ENCODE data around the gene SYNPO. TPM values are rescaled to one million over a fixed set of nuclear protein-coding genes. Genes with fewer than 3 reads are reported as not detected.
A peak's percentile ranks its signal among the peaks of the same experiment; 100 is the strongest.

SYNPO gene
- total and polyA plus RNA-seq, 8 donors = 22.0 to 114 (median 27.7) TPM

GRCh38 chr5:150642991-150643710 lies 2.7 kb downstream of the SYNPO start:
- intact Hi-C loops (cut with DNase I) = loop anchor here in 1 of 2 donors (10.0 kb wide), 1 partner anchor 68 kb away; no protein-coding TSS in a partner anchor
- Histone ChIP-seq H3K4me1 (peaks cover 49 to 83% of the 10 kb centered on the region in 2 donors), H3K9me3 (no peaks in the 10 kb centered on the region), H3K36me3 (peaks cover 0 to 1% of the 10 kb centered on the region in 2 donors), H3K27ac (peak overlapping the region; percentile 74 to 88), H3K4me3 (peak overlapping the region in 1 of 2 donors; percentile 32), H3K27me3 (no peaks in the 10 kb centered on the region)
- peak; percentile 5 for ATAC-seq
- no peak for DNase-seq
- no peak for TF ChIP-seq CTCF (IDR thresholded peaks at IDR 0.05)

GRCh38 chr5:150644058-150644457 lies 3.6 kb downstream of the SYNPO start:
- Histone ChIP-seq H3K4me3 (no peak overlapping the region), H3K9me3 (no peaks in the 10 kb centered on the region), H3K4me1 (peaks cover 49 to 74% of the 10 kb centered on the region in 2 donors), H3K27ac (no peak overlapping the region), H3K36me3 (peaks cover 0 to 10% of the 10 kb centered on the region in 2 donors), H3K27me3 (no peaks in the 10 kb centered on the region)
- no peak for TF ChIP-seq CTCF (IDR thresholded peaks at IDR 0.05)
- DNase-seq = no peak
- intact Hi-C loops (cut with DNase I) = loop anchor here in 1 of 2 donors (10.0 kb wide), 1 partner anchor 69 kb away; no protein-coding TSS in a partner anchor
- ATAC-seq = no peak

- Histone ChIP-seq H3K4me3 (no peak overlapping the region), H3K36me3 (peaks cover 0 to 15% of the 10 kb centered on the region in 2 donors), H3K27me3 (no peaks in the 10 kb centered on the region), H3K4me1 (peaks cover 49 to 71% of the 10 kb centered on the region in 2 donors), H3K9me3 (no peaks in the 10 kb centered on the region), H3K27ac (peak overlapping the region in 1 of 2 donors; percentile 37)
- intact Hi-C loops (cut with DNase I) = loop anchor here in 1 of 2 donors (10.0 kb wide), 1 partner anchor 70 kb away; no protein-coding TSS in a partner anchor
- DNase-seq (peak in 1 of 4 donors; percentile 30), ATAC-seq (no peak)
- no peak for TF ChIP-seq CTCF (IDR thresholded peaks at IDR 0.05)
These were observed 4.1 kb downstream of the SYNPO start for GRCh38 chr5:150644514-150644913.

- TF ChIP-seq CTCF (IDR thresholded peaks at IDR 0.05) = no peak
- H3K27ac ChIP-seq = peak overlapping the region in 1 of 2 donors; percentile 37
These were observed 4.7 kb downstream of the SYNPO start for GRCh38 chr5:150645070-150645700.

More at GRCh38 chr5:150645070-150645700, 4.7 kb downstream of the SYNPO start:
- intact Hi-C loops (cut with DNase I) = loop anchor here in 1 of 2 donors (10.0 kb wide), 1 partner anchor 70 kb away; no protein-coding TSS in a partner anchor
- no peak for ATAC-seq
- peak in 2 of 4 donors; percentile 31 to 59 for DNase-seq
- Histone ChIP-seq H3K27me3 (no peaks in the 10 kb centered on the region), H3K36me3 (peaks cover 0 to 22% of the 10 kb centered on the region in 2 donors), H3K9me3 (no peaks in the 10 kb centered on the region), H3K4me1 (peaks cover 45 to 64% of the 10 kb centered on the region in 2 donors), H3K4me3 (no peak overlapping the region)

All from left lung (tissue), 10 donors.